Airway epithelial cell (primary cell): ENCODE data around the gene LXN. TPM values are rescaled to one million over a fixed set of nuclear protein-coding genes. Genes with fewer than 3 reads are reported as not detected.

ENCODE experiments used
- total RNA-seq: library from RNA; depleted of rRNA; stranded (reverse); fragments of >200 nt; gene quantifications from 2 replicates; pipeline ENCODE4 v1.2.3, GENCODE V29; 2015

Gene LXN, protein sequence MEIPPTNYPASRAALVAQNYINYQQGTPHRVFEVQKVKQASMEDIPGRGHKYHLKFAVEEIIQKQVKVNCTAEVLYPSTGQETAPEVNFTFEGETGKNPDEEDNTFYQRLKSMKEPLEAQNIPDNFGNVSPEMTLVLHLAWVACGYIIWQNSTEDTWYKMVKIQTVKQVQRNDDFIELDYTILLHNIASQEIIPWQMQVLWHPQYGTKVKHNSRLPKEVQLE
- total RNA-seq: 3.6 and 5.1 TPM in 2 replicates

DNA sequence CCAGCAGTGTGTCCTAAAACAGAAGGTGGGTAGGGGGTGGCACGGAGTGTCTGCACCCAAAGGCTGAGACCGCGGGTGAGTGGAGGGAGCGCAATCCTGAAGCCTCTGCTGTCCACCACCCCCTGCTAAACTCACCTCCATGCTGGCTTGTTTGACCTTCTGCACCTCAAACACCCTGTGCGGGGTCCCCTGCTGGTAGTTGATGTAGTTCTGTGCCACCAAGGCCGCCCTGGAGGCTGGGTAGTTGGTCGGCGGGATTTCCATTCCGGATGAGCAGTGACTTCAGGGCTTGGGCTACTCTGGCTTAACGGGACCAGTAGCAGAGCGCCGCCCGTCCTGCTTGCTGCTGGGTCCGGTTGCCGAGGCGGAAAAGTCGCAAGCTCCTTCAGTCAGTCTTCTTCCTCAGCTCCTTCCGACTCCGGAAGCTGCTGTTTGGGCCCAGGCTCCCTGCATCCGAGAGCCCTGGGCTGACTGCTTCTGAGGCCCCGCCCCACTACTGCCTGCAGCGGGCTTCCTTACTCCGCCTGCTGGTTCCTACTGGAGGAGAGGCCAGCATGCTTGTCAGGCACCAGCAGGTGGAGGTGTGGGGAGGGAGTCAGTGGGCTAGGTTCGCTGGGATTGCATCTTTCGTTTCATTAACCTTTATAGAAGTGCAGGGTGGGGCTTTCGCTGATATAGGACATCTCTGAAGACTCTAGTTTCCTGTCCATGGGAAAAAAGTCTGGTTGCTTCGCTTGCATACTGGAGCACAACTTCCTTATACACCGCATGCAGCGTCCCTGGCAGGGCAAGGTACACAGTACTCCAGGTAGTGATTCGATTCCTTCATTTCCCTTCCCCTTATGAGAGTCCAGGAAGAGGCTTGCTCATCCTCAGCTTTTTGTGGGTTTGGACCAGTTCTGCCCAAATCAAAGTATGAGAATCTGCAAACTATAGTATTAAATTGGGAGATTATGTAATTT, at the start of gene LXN:
LXN (minus strand) TSS at position 434 of the 962 bp plus-strand sequence; CDS start at position 264, 170 bp downstream.

DNA sequence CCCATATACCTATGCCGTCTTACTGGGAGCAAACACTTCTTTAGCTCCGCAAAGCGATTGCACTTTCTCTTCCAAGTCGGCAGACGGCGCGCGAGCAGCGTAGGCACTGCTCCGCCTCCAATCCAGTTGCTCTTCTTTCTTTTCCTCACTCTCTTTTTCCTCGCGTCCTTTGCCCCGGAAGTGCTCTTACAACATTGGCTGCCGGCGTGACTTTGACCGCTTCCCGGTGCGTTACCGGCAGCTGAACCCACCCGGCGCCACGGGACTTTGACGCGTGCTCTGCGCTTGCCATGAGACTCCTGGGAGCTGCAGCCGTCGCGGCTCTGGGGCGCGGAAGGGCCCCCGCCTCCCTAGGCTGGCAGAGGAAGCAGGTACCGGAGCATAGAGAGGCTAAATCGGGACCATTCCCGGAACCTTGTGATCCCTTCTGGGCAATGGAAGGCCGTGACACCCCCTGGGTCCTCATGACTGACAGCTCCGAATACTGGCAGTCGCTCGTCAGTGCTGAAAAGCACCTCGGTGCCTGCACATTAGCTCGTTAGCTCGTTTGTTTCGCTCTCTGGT, 28.0 kb downstream of the LXN start, which contains the start of gene GFM1:
GFM1 (plus strand) TSS at position 183 of the 564 bp plus-strand sequence; CDS start at position 291, 108 bp downstream.

Other genes starting within 250 kb of the LXN start
- 8.5 and 9.7 TPM in 2 replicates for gene MLF1, start 101.5 kb downstream of the LXN start, total RNA-seq
- gene GFM1, start 28.1 kb downstream of the LXN start, total RNA-seq: 29.6 and 35.8 TPM in 2 replicates
- gene RARRES1, start 59.8 kb upstream of the LXN start, total RNA-seq: 2.1 TPM in 1 of 2 replicates, not detected in the other
- gene MFSD1, start 129.4 kb upstream of the LXN start, total RNA-seq: 29.2 and 40.1 TPM in 2 replicates